Suppressor macrophage treated with lipopolysaccharide for 4 hours (primary cell): Measurements from ENCODE around the gene SPTBN5.

Source experiments
- DNase-seq: peaks from one replicate; pipeline ENCODE4 v3.0.0-alpha.2; 2020

SPTBN5 gene

GRCh38 chr15:41882689-41883483, 11.0 kb downstream of the SPTBN5 start:
- no peak for DNase-seq

GRCh38 chr15:41881920-41882688, 11.7 kb downstream of the SPTBN5 start:
- DNase-seq, result no peak

- DNase-seq, result no peak
Measured at GRCh38 chr15:41881550-41881919, 12.3 kb downstream of the SPTBN5 start.

GRCh38 chr15:41881086-41881485, 12.8 kb downstream of the SPTBN5 start:
- no peak for DNase-seq

GRCh38 chr15:41880156-41880877, 13.5 kb downstream of the SPTBN5 start:
- DNase-seq, result no peak

- no peak for DNase-seq
Measured at GRCh38 chr15:41879321-41879845, 14.5 kb downstream of the SPTBN5 start.

DNA sequence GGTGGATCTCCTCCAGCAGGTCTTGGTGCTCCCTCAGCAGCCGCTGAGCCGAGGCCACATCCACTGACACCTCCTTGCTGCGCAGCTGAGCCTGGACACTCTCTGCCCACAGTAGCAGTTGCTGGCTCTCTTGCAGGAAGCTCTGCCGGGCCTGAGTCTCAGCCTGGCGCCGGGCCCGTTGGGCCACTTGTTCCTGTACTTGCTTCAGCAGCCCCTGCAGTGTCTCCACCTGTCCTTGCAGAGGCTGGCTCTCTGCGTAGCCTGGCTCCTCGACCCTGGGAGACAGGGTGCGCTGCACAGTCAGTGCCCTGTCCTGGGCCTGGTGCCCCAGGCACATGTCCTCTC, 15.5 kb downstream of the SPTBN5 start:
- no peak for DNase-seq

GRCh38 chr15:41877631-41878354, 16.1 kb downstream of the SPTBN5 start:
- no peak for DNase-seq

DNA sequence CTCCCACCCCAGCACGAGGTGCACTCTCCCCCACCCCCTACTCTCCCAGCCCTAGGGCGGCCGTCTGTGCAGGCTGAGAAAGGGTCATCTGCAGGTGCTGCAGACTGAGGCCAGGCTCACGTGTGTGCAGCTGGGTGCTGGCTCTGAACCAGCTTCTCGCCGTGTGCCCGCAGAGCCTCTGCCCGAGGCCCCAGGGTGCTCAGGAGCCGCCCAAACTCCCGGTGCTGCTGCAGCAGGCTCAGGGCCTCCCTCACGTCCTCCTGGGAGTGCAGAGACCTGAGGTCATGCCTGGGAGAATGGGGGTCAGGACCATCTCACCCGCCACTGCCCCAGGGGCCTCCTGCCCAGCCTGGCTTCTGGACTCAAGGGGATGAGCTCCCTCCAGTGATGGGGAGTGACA, 17.2 kb downstream of the SPTBN5 start:
- no peak for DNase-seq

DNA sequence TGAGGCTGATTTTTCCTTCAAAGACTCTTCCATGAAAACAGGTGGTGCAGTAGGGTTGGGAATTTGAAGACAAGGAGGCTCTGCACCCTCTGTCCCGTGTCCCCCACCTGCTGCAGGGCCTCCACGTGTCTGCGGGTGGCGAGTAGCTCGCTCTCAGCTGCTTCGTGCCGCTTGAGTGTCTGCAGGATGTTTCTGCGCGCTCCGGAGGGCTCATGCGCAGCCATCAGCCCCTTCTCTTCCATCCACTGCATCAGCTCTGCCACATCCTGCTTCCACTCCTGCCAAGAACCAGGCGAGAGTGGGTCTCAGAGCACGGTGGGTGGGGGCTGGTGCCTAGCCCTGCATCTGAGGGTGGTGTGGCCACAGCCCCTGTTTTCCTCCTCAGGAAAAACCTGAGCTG, 17.8 kb downstream of the SPTBN5 start:
- no peak for DNase-seq

DNA sequence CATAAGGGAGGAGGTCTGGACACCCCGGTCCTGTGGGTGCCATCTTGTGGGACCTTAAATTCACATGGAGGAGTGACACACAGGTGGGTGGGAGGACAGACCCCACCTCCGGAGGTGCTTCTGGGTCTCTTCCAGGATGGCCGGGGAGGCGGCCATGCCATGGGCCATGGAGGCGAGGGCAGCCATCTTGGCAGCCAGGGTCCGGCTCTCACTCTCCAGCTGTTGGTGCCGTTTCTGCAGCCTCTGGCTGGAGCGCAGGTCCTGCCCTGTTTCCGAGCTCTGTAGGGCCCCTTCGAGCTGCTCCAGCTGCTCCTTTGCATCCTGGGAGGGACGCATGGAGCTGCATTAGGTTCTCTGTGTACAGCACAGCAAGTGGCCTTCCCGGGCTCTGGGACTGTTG, 19.1 kb downstream of the SPTBN5 start:
- no peak for DNase-seq

- no peak for DNase-seq
Measured at GRCh38 chr15:41873711-41874110, 20.1 kb downstream of the SPTBN5 start.

- no peak for DNase-seq
Measured at GRCh38 chr15:41872166-41872747, 21.6 kb downstream of the SPTBN5 start.

DNA sequence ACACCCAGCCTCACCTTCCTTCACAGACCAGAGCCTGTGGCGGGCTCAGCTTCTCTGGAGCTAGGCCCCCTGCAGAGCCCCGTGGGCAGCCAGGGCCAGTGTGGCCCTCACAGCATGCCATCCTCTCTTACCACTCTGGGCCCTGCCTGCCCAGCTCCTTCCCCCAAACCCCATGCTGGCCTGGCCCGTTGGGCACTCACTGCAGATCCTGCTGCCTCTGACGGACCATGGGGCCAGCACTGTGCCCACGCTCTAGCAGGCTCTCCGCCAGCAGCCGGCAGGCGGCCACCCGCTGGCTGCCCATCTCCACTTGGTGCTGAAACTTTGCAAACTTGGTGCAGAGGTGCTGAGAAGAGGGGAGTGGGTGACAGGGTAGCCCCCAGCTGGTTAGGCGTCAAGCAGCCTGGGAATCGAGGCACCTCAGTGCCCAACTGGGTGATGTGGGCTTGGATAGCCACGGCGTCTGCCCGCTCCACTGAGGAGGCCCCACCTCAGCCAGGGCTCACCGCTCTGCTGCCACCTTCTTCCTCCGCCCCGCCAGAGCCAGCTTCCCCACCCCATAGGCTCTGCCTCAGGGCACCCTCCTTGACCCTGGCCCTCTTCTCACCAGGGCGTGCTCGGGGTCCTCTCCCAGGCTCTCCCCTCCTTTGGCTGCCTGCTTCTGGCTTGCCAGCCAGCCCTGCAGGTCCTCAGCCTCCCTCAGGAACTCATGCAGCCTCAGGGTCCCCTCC, 22.5 kb downstream of the SPTBN5 start:
- no peak for DNase-seq

- DNase-seq, result no peak
Measured at GRCh38 chr15:41870689-41871081, 23.2 kb downstream of the SPTBN5 start.

- DNase-seq, result no peak
Measured at GRCh38 chr15:41869770-41870688, 23.8 kb downstream of the SPTBN5 start.

- no peak for DNase-seq
Measured at GRCh38 chr15:41868321-41868720, 25.5 kb downstream of the SPTBN5 start.

DNA sequence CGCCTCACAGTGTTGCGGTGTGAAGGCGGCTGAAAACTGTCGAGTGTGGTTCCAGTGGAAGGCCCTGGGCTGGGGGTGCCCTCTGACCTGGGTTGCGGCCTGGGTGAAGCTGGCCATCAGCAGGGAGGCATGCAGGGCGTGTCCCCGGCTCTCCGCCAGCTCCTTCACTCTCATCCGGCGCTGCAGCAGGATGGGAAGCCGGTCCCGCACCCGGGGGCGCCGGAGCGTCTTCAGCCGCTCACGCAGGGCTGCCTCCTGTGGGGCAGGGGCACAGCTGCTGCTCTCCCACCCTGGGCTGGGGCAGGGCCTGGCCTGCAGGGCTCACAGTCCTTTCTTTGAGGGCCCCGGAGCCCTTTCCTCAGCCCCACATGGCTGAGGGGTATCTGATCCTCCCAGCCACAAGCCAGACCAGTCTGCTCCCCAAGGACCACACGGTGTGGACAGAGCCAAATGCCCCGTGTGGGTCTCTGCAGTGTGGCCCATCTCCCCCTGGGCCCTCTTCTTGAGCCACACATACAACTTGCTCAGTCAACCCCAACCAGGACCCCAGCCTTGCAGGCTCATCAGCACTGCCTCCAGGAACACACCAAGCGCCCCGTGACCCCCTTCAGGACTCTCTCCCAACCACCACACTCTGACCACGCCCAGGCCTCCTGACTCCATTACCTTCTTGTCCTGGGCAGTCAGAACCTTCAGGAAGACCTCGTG, 26.8 kb downstream of the SPTBN5 start:
- DNase-seq, result no peak

- no peak for DNase-seq
Measured at GRCh38 chr15:41866263-41866703, 27.6 kb downstream of the SPTBN5 start.

GRCh38 chr15:41865490-41866055, 28.3 kb downstream of the SPTBN5 start:
- no peak for DNase-seq
